ENCODE results near the gene SRXN1.
"Not testable (repeated sequence)": the region's sequence is repeated elsewhere in the genome, so short reads cannot be mapped to it uniquely, and the experiment has no call there.

Gene SRXN1

GRCh38 chr20:695165-695866 lies 42.3 kb upstream of the SRXN1 start:
- ChIA-PET CTCF (interaction anchor here (1.7 to 2.4 kb wide), 2 partner anchors 28 to 44 kb away, joined by 4 to 9 read pairs; no protein-coding TSS in a partner anchor), POLR2A (no interaction called here)
- DNase-seq (ENCODE audit: low read depth, low spot score): no peak
- H3K4me3 ChIP-seq (ENCODE audit: low read depth, low read length): no peak overlapping the region
- no peak for TF ChIP-seq CTCF (IDR thresholded peaks at IDR 0.05; ENCODE audit: insufficient read depth, low read length, missing control alignments)

GRCh38 chr20:694496-694895 lies 41.5 kb upstream of the SRXN1 start:
- POLR2A ChIA-PET: no interaction called here
- CTCF ChIA-PET: interaction anchor here (2.4 kb wide), 1 partner anchor 27 kb away, joined by 9 read pairs; no protein-coding TSS in a partner anchor
- DNase-seq (ENCODE audit: low read depth, low spot score): no peak
- TF ChIP-seq CTCF (IDR thresholded peaks at IDR 0.05; ENCODE audit: insufficient read depth, low read length, missing control alignments): no peak
- H3K4me3 ChIP-seq (ENCODE audit: low read depth, low read length): no peak overlapping the region

GRCh38 chr20:693786-694185 lies 40.8 kb upstream of the SRXN1 start:
- CTCF ChIA-PET; POLR2A ChIA-PET; DNase-seq (ENCODE audit: low read depth, low spot score); H3K4me3 ChIP-seq (ENCODE audit: low read depth, low read length): not testable (repeated sequence)

GRCh38 chr20:692044-692443 lies 39.0 kb upstream of the SRXN1 start:
- DNase-seq (ENCODE audit: low read depth, low spot score): no peak
- no peak for TF ChIP-seq CTCF (IDR thresholded peaks at IDR 0.05; ENCODE audit: insufficient read depth, low read length, missing control alignments)
- CTCF ChIA-PET: no interaction called here
- POLR2A ChIA-PET: no interaction called here
- H3K4me3 ChIP-seq (ENCODE audit: low read depth, low read length): no peak overlapping the region

GRCh38 chr20:689947-690346 lies 36.9 kb upstream of the SRXN1 start:
- CTCF ChIA-PET: interaction anchor here (0.8 to 1.4 kb wide), 2 partner anchors 23 to 39 kb away, joined by 3 to 4 read pairs; no protein-coding TSS in a partner anchor
- H3K4me3 ChIP-seq (ENCODE audit: low read depth, low read length): no peak overlapping the region
- TF ChIP-seq CTCF (IDR thresholded peaks at IDR 0.05; ENCODE audit: insufficient read depth, low read length, missing control alignments): no peak
- DNase-seq (ENCODE audit: low read depth, low spot score): no peak
- POLR2A ChIA-PET: no interaction called here

- CTCF ChIA-PET: interaction anchor here (1.4 kb wide), 1 partner anchor 22 kb away, joined by 3 read pairs; no protein-coding TSS in a partner anchor
- DNase-seq (ENCODE audit: low read depth, low spot score): no peak
- POLR2A ChIA-PET: no interaction called here
Observed at GRCh38 chr20:689348-689747, 36.3 kb upstream of the SRXN1 start.

More at GRCh38 chr20:689348-689747, 36.3 kb upstream of the SRXN1 start:
- H3K4me3 ChIP-seq (ENCODE audit: low read depth, low read length): no peak overlapping the region
- TF ChIP-seq CTCF (IDR thresholded peaks at IDR 0.05; ENCODE audit: insufficient read depth, low read length, missing control alignments): no peak

All from AG04449 (cell line).